Stimulated activated CD8-positive, alpha-beta memory T cell treated with anti-CD3 and anti-CD28 coated beads, Interleukin-4, amount 100 ng/mL, for 1 hour (primary cell): ENCODE measurements around the gene SPINT2.
"Not testable (repeated sequence)": the region's sequence is repeated elsewhere in the genome, so short reads cannot be mapped to it uniquely, and the experiment has no call there.

ENCODE experiments used
- DNase-seq, 2 donors: peaks; one replicate each; pipeline ENCODE4 v3.0.0-alpha.2; 2020; ENCODE audit warnings: low read depth in 2 of 2, low spot score in 1 of 2

Gene SPINT2

GRCh38 chr19:38264486-38265212 lies at the start of gene SPINT2:
Gene SPINT2, plus strand, starts transcription at chr19:38264573. Its CDS starts 320 bp downstream, at chr19:38264893.
- peak in 1 of 2 donors; percentile 16 for DNase-seq

GRCh38 chr19:38216785-38217641 lies 47.4 kb upstream of the SPINT2 start:
- no peak for DNase-seq

- DNase-seq, result no peak
These were observed 46.2 kb upstream of the SPINT2 start for GRCh38 chr19:38218204-38218603.

- DNase-seq, result no peak
These were observed 45.2 kb upstream of the SPINT2 start for GRCh38 chr19:38219221-38219620.

GRCh38 chr19:38221421-38221820 lies 43.0 kb upstream of the SPINT2 start:
- no peak for DNase-seq

GRCh38 chr19:38221919-38222830 lies 42.2 kb upstream of the SPINT2 start:
- no peak for DNase-seq

- no peak for DNase-seq
These were observed 41.3 kb upstream of the SPINT2 start for GRCh38 chr19:38223119-38223523.

GRCh38 chr19:38223617-38224013 lies 40.8 kb upstream of the SPINT2 start:
- DNase-seq, result no peak

GRCh38 chr19:38224014-38224862 lies 40.1 kb upstream of the SPINT2 start, which contains the start of gene DPF1:
Gene DPF1, minus strand, starts transcription at chr19:38224222. Its CDS starts 80 bp downstream, at chr19:38224142.
- DNase-seq, result no peak

GRCh38 chr19:38224863-38225218 lies 39.5 kb upstream of the SPINT2 start:
- DNase-seq, result not testable (repeated sequence)

GRCh38 chr19:38227287-38228004 lies 36.9 kb upstream of the SPINT2 start:
- no peak for DNase-seq

- no peak for DNase-seq
These were observed 36.4 kb upstream of the SPINT2 start for GRCh38 chr19:38228005-38228377.

GRCh38 chr19:38228491-38229439 lies 35.6 kb upstream of the SPINT2 start:
- no peak for DNase-seq

GRCh38 chr19:38229585-38230073 lies 34.7 kb upstream of the SPINT2 start:
- peak in 1 of 2 donors; percentile 27 for DNase-seq

- DNase-seq, result not testable (repeated sequence)
These were observed 33.8 kb upstream of the SPINT2 start for GRCh38 chr19:38230506-38231133.

- DNase-seq, result no peak
These were observed 32.5 kb upstream of the SPINT2 start for GRCh38 chr19:38231918-38232317.

- peak; percentile 53 to 54 for DNase-seq
These were observed 30.6 kb upstream of the SPINT2 start for GRCh38 chr19:38233740-38234251.

GRCh38 chr19:38234615-38235014 lies 29.8 kb upstream of the SPINT2 start:
- DNase-seq, result no peak
